Measurements from ENCODE around the gene ATRN. TPM values are rescaled to one million over a fixed set of nuclear protein-coding genes. Genes with fewer than 3 reads are reported as not detected.

The ATRN gene
- total and polyA plus RNA-seq, 2 experiments from 2014 or later: 2.2 to 18.3 TPM

DNA sequence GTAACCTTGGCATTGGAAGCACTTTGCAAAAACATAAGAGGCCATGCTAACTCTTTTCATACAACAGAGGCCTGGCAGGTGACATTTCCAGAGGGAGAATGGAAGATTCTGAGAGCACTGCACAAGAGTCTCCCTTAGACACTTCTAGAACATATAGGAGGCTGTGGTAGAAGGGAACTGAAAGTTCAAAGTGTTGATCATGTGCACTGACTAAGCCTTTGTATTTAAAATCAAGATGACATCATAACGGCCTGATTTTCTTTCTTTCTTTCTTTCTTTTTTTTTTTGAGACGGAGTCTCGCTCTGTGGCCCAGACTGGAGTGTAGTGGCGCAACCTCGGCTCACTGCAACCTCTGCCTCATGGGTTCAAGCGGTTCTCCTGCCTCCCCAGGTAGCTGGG is 36.6 kb upstream of the ATRN start:
- H3K36me3 ChIP-seq (ENCODE audit: insufficient read depth): no peaks in the 10 kb centered on the region
- H3K4me1 ChIP-seq (ENCODE audit: insufficient read depth): no peaks in the 10 kb centered on the region
- H3K79me2 ChIP-seq (replicated peaks; ENCODE audit: insufficient read depth): no peaks in the 10 kb centered on the region
- no peaks in the 10 kb centered on the region for H3K27me3 ChIP-seq (ENCODE audit: insufficient read depth)
- Mint-ChIP-seq H3K36me3 (ENCODE audit: low read depth) (no peaks in the 10 kb centered on the region), H3K9me3 (no peaks in the 10 kb centered on the region), H3K27me3 (ENCODE audit: insufficient read depth, low read depth, poor library complexity) (no peaks in the 10 kb centered on the region), H3K27ac (no peak overlapping the region), H3K4me3 (no peak overlapping the region), H3K4me1 (peaks cover 3% of the 10 kb centered on the region; the same call in 2 of the 3 replicates)
- no peak overlapping the region for H3K4me2 ChIP-seq
- H3K9me2 ChIP-seq (ENCODE audit: insufficient read depth): no peaks in the 10 kb centered on the region; the same call in 1 of the 2 replicates
- H4K20me1 ChIP-seq (replicated peaks; ENCODE audit: insufficient read depth): no peaks in the 10 kb centered on the region
- DNase-seq (ENCODE audit: low spot score) (no peak), ATAC-seq (no peak)
- TF ChIP-seq CREB1 (CRISPR knock-in tag; IDR thresholded peaks at IDR 0.05; ENCODE audit: low read depth) (no peak), POLR2AphosphoS5 (IDR thresholded peaks at IDR 0.05; ENCODE audit: low read depth) (no peak), STAT1 (IDR thresholded peaks at IDR 0.05; ENCODE audit: unreplicated experiment) (no peak), ZNF331 (CRISPR knock-in tag; IDR thresholded peaks at IDR 0.05; ENCODE audit: low read depth) (no peak), NANOG (IDR thresholded peaks at IDR 0.05; ENCODE audit: borderline replicate concordance) (no peak), JUNB (IDR thresholded peaks at IDR 0.05; ENCODE audit: unreplicated experiment) (no peak), ZNF462 (CRISPR knock-in tag; IDR thresholded peaks at IDR 0.05) (no peak)
- TF ChIP-seq, protein P1, sequence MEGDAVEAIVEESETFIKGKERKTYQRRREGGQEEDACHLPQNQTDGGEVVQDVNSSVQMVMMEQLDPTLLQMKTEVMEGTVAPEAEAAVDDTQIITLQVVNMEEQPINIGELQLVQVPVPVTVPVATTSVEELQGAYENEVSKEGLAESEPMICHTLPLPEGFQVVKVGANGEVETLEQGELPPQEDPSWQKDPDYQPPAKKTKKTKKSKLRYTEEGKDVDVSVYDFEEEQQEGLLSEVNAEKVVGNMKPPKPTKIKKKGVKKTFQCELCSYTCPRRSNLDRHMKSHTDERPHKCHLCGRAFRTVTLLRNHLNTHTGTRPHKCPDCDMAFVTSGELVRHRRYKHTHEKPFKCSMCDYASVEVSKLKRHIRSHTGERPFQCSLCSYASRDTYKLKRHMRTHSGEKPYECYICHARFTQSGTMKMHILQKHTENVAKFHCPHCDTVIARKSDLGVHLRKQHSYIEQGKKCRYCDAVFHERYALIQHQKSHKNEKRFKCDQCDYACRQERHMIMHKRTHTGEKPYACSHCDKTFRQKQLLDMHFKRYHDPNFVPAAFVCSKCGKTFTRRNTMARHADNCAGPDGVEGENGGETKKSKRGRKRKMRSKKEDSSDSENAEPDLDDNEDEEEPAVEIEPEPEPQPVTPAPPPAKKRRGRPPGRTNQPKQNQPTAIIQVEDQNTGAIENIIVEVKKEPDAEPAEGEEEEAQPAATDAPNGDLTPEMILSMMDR (conservative IDR thresholded peaks at IDR 0.05; ENCODE audit: low read depth in 2 of 2): no peak
- H3K27ac ChIP-seq (ENCODE audit: low read depth): no peak overlapping the region
- H3K4me3 ChIP-seq: no peak overlapping the region
- no peak overlapping the region for H2AFZ ChIP-seq
- H3F3A ChIP-seq (replicated peaks; ENCODE audit: low read depth): no peaks in the 10 kb centered on the region
